Mucosa of descending colon (tissue), 3 donors: ENCODE results near the gene AGRP. TPM values are rescaled to one million over a fixed set of nuclear protein-coding genes. Genes with fewer than 3 reads are reported as not detected.

Source experiments
- ATAC-seq: fragments of 200-7000 bp; cut with Tn5 transposase; one replicate; pipeline ENCODE4 v1.9.1; 2020; ENCODE audit warnings: mild to moderate bottlenecking, moderate library complexity
- DNase-seq, 3 donors: peaks; one replicate each; pipeline ENCODE4 v3.0.0-alpha.2; 2020
- H3K36me3 ChIP-seq: fragments of 200-600 bp; one replicate; pipeline ENCODE4 v1.8.0; 2021; ENCODE audit warnings: low read depth, mild to moderate bottlenecking
- H3K4me1 ChIP-seq: fragments of 200-600 bp; one replicate; pipeline ENCODE4 v1.8.0; 2021; ENCODE audit warnings: low read depth, mild to moderate bottlenecking
- H3K4me3 ChIP-seq: fragments of 200-600 bp; one replicate; pipeline ENCODE4 v1.8.0; 2021; ENCODE audit warnings: mild to moderate bottlenecking
- H3K9me3 ChIP-seq: fragments of 200-600 bp; one replicate; pipeline ENCODE4 v1.8.0; 2021; ENCODE audit warnings: mild to moderate bottlenecking
- intact Hi-C, 2 donors: fragments of 100-400 bp; cut with DNase I in 1 of 2; cut with micrococcal nuclease in 1 of 2; formaldehyde crosslinking; loops; one replicate each; pipeline versions ENCODE4 v1.11.0 to v1.11.1; 2022; cut with DNase I, micrococcal nuclease
- total RNA-seq, 3 donors: library from RNA; stranded (reverse); fragmentation: NEBNext Ultra II Directional in 2 of 3; extraction: Animal tissue kit (Norgen Biotek cat#: 25700) in 2 of 3; gene quantifications; one replicate each; pipeline versions ENCODE4 v1.2.1 to v1.2.4, GENCODE V29; 2021 to 2023
- TF ChIP-seq, protein P1 (sequence below): fragments of 200-600 bp; IDR thresholded peaks from one replicate; pipeline ENCODE4 v1.8.0; 2022; ENCODE audit warnings: antibody characterized with exemption, mild to moderate bottlenecking
- donor health status: DM: no; HTN: no; CAD: no; lungs with moderate emphysema.
- donor health status: DM: no; HTN: no; CAD: no.
- donor health status: DM: no; HTN: yes; CAD: no.

The AGRP gene
- total RNA-seq, 3 donors from 2014 or later, result not detected

DNA sequence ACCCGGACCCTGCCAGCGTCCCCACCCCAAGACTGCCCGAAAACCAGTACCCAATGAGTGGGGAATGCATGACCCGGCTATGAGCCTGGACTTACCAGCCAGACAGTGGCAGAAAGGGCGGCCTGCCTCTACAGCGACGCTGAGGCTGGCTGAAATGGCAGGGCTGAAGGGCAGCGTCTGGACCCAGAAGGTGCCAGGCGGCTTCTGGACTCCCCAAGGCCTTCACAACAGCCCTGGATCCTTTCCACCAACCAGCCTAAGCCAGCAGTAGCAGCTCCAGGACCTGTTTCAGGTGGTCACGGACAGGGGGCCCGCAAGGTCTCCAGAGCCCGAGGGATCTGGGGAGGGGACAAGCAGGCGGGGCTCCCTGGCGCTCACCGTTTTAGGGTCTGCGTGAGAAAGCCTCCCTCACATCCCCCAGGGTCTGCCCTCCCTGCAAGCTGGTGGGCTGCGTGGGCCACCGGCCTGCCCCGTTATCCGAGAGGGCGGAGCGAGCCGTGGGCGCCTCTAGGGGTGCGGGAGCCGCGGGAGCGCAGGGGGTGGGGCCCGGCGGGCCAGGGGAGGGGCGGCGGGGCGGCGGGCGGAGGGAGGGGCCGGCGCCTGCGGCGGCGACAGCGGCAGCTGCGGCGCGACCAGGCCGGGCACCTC, 45.0 kb upstream of the AGRP start, which contains the start of gene RIPOR1:
Gene RIPOR1 (plus strand): TSS at position 608 of the 648 bp plus-strand sequence. CDS start 9,618 bp downstream, outside the sequence.
- Histone ChIP-seq H3K36me3 (no peaks in the 10 kb centered on the region), H3K4me3 (peak within 1 kb of the TSS; percentile 30), H3K9me3 (no peaks in the 10 kb centered on the region), H3K4me1 (peaks cover 20% of the 10 kb centered on the region)
- DNase-seq (peak; percentile 50 to 70 (median 67)), ATAC-seq (peak; percentile 58)
- intact Hi-C loops, result no loop called here
- TF ChIP-seq, protein P1, sequence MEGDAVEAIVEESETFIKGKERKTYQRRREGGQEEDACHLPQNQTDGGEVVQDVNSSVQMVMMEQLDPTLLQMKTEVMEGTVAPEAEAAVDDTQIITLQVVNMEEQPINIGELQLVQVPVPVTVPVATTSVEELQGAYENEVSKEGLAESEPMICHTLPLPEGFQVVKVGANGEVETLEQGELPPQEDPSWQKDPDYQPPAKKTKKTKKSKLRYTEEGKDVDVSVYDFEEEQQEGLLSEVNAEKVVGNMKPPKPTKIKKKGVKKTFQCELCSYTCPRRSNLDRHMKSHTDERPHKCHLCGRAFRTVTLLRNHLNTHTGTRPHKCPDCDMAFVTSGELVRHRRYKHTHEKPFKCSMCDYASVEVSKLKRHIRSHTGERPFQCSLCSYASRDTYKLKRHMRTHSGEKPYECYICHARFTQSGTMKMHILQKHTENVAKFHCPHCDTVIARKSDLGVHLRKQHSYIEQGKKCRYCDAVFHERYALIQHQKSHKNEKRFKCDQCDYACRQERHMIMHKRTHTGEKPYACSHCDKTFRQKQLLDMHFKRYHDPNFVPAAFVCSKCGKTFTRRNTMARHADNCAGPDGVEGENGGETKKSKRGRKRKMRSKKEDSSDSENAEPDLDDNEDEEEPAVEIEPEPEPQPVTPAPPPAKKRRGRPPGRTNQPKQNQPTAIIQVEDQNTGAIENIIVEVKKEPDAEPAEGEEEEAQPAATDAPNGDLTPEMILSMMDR, result no peak

DNA sequence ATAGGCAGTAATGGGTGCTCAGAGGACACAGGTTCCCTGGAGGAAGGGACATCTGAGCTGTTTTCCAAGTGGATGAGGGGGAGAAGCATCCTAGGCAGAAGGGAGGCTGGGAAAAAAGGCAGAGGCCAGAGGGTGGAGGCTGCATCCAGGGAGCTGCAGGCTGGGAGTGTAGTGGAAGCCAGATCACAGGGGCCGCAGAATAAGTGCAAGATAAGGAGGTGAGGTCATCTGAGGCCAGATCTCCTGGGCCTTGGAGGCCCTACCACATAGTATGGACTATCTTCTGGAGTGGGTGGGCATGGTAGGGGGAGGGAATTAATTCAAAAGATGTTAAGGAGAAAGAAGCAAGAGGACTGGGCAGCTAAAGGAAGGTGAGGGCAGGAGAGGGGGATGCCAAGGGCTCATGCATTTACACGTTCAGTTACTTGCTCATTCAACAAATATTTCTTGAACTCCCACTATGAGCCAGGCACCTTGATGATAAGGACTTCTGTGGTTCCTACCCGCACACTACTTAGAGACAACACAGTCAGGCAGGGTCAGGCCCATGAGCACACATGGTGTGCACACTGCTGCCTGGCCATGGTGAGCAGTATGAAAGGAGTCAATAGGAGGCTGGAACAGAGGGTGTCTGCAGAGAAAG, 42.9 kb upstream of the AGRP start:
- peaks cover 20% of the 10 kb centered on the region for H3K4me1 ChIP-seq
- no peak for ATAC-seq
- DNase-seq, result no peak
- H3K9me3 ChIP-seq, result no peaks in the 10 kb centered on the region
- intact Hi-C loops, result no loop called here
- no peaks in the 10 kb centered on the region for H3K36me3 ChIP-seq
- TF ChIP-seq, protein P1, result no peak
- H3K4me3 ChIP-seq, result no peak overlapping the region

GRCh38 chr16:67525176-67525860, 42.0 kb upstream of the AGRP start:
- Histone ChIP-seq H3K9me3 (no peaks in the 10 kb centered on the region), H3K4me1 (peaks cover 14% of the 10 kb centered on the region), H3K36me3 (no peaks in the 10 kb centered on the region), H3K4me3 (no peak overlapping the region)
- TF ChIP-seq, protein P1, result no peak
- DNase-seq, result no peak
- intact Hi-C loops, result no loop called here
- no peak for ATAC-seq

DNA sequence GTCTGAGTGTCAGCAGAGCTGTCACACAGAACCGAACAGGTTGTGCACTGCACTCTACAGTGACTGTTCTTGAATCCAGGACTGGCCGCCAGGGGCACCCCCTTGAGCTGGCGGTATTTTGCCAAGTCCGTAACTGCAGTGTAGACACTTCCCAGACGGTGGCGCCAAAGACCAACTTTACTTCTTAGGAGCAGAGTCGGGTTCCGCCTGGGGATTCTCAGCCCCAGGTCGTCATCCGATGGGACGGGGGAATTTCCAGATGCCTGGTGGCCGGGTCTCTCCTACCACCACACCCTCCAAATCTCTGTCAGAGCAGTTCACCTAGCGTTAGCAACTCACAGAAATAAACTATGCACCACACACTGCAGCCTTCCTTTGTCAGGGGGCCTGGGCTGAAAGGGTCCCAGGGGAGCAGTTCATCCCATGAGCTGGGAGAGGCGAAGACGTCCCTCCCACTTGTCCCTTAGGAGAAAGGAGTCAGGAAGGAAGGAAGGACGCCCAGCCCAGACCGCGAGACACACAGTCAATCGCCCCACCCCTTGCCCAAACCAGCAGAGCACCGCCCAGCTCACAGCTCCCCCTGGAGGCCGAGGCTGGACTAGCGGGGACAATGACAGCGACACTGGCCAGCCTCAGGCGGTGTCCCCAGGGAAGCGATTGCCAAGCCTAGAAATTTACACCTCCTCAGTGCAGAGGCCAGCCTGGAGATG, 37.9 kb upstream of the AGRP start:
- peak; percentile 96 for ATAC-seq

GRCh38 chr16:67519242-67519641, 35.9 kb upstream of the AGRP start:
- peaks cover 1% of the 10 kb centered on the region for H3K4me1 ChIP-seq
- no peak for ATAC-seq
- intact Hi-C loops, result no loop called here
- H3K9me3 ChIP-seq, result no peaks in the 10 kb centered on the region
- H3K4me3 ChIP-seq, result no peak overlapping the region
- no peaks in the 10 kb centered on the region for H3K36me3 ChIP-seq
- DNase-seq, result no peak
- TF ChIP-seq, protein P1, result no peak

More for the DNA sequence above, 37.9 kb upstream of the AGRP start:
- Histone ChIP-seq H3K4me1 (no peaks in the 10 kb centered on the region), H3K4me3 (no peak overlapping the region), H3K9me3 (no peaks in the 10 kb centered on the region), H3K36me3 (no peaks in the 10 kb centered on the region)
- peak; percentile 95 to 99 (median 97) for DNase-seq
- TF ChIP-seq, protein P1, result peak; percentile 89
- intact Hi-C loops, result no loop called here
